Measurements from ENCODE around the gene WNT5A. TPM values are rescaled to one million over a fixed set of nuclear protein-coding genes. Genes with fewer than 3 reads are reported as not detected.

The WNT5A gene
- polyA plus RNA-seq, 1 donor (not counting 4 experiments of a cell fraction or from before 2014, with no cell fraction given) = 9.4 TPM

GRCh38 chr3:55446850-55447249 lies 40.3 kb downstream of the WNT5A start:
- H3K9me3 ChIP-seq (ENCODE audit: control insufficient read depth, low read depth, low read length) = no peaks in the 10 kb centered on the region
- no peaks in the 10 kb centered on the region for H4K20me1 ChIP-seq (ENCODE audit: control insufficient read depth, extremely low read depth, insufficient read depth, low read length)
- FAIRE-seq (peak; percentile 34), DNase-seq (ENCODE audit: low read depth, low spot score) (no peak)
- no peak overlapping the region for H3K4me3 ChIP-seq (ENCODE audit: control insufficient read depth in 2 of 3, extremely low read depth in 1 of 3, insufficient read depth in 2 of 3, low read depth in 1 of 3, low read length in 3 of 3)
- no peak overlapping the region for H3K27ac ChIP-seq (ENCODE audit: control insufficient read depth, insufficient read depth, low read length)
- H2AFZ ChIP-seq (ENCODE audit: control insufficient read depth, low read length) = peak overlapping the region; percentile 8
- H3K9ac ChIP-seq (ENCODE audit: control insufficient read depth, extremely low read depth, insufficient read depth, low read length) = no peak overlapping the region
- H3K4me2 ChIP-seq (ENCODE audit: control insufficient read depth, extremely low read depth, insufficient read depth, low read depth, low read length) = no peak overlapping the region
- H3K9me1 ChIP-seq (ENCODE audit: control insufficient read depth, extremely low read depth, insufficient read depth, low read length) = no peaks in the 10 kb centered on the region
- H3K36me3 ChIP-seq (ENCODE audit: control insufficient read depth in 2 of 2, extremely low read depth in 1 of 2, insufficient read depth in 2 of 2, low read length in 2 of 2) = no peaks in the 10 kb centered on the region
- TF ChIP-seq CTCF (optimal IDR thresholded peaks at IDR 0.05 in 1 of 3, IDR thresholded peaks at IDR 0.05 in 1 of 3, conservative IDR thresholded peaks at IDR 0.05 in 1 of 3; ENCODE audit: extremely low read depth in 1 of 3, insufficient read depth in 2 of 3, low read length in 3 of 3) (no peak), EZH2 (IDR thresholded peaks at IDR 0.05; ENCODE audit: low read length) (no peak)
- H3K79me2 ChIP-seq (ENCODE audit: control insufficient read depth, insufficient read depth, low read length) = no peaks in the 10 kb centered on the region
- H3K27me3 ChIP-seq (ENCODE audit: control insufficient read depth, extremely low read depth, insufficient read depth, low read length) = no peaks in the 10 kb centered on the region
- peaks cover 3% of the 10 kb centered on the region for H3K4me1 ChIP-seq (ENCODE audit: control insufficient read depth, extremely low read depth, insufficient read depth, low read length)
- dilution Hi-C loops (cut with MboI; ENCODE audit: extremely low pct_ligation_motif_present, low sequenced_read_pairs) = no loop called here

- Histone ChIP-seq H3K9me1 (ENCODE audit: control insufficient read depth, extremely low read depth, insufficient read depth, low read length) (no peaks in the 10 kb centered on the region), H3K9ac (ENCODE audit: control insufficient read depth, extremely low read depth, insufficient read depth, low read length) (no peak overlapping the region), H2AFZ (ENCODE audit: control insufficient read depth, low read length) (no peak overlapping the region), H3K27me3 (ENCODE audit: control insufficient read depth, extremely low read depth, insufficient read depth, low read length) (no peaks in the 10 kb centered on the region), H3K4me3 (ENCODE audit: control insufficient read depth in 2 of 3, extremely low read depth in 1 of 3, insufficient read depth in 2 of 3, low read depth in 1 of 3, low read length in 3 of 3) (no peak overlapping the region), H3K27ac (ENCODE audit: control insufficient read depth, insufficient read depth, low read length) (no peak overlapping the region), H3K36me3 (ENCODE audit: control insufficient read depth in 2 of 2, extremely low read depth in 1 of 2, insufficient read depth in 2 of 2, low read length in 2 of 2) (no peaks in the 10 kb centered on the region), H3K4me2 (ENCODE audit: control insufficient read depth, extremely low read depth, insufficient read depth, low read depth, low read length) (no peak overlapping the region), H4K20me1 (ENCODE audit: control insufficient read depth, extremely low read depth, insufficient read depth, low read length) (no peaks in the 10 kb centered on the region), H3K9me3 (ENCODE audit: control insufficient read depth, low read depth, low read length) (no peaks in the 10 kb centered on the region), H3K79me2 (ENCODE audit: control insufficient read depth, insufficient read depth, low read length) (no peaks in the 10 kb centered on the region), H3K4me1 (ENCODE audit: control insufficient read depth, extremely low read depth, insufficient read depth, low read length) (peaks cover 3% of the 10 kb centered on the region)
- FAIRE-seq (no peak), DNase-seq (ENCODE audit: low read depth, low spot score) (no peak)
- TF ChIP-seq CTCF (optimal IDR thresholded peaks at IDR 0.05 in 1 of 3, IDR thresholded peaks at IDR 0.05 in 1 of 3, conservative IDR thresholded peaks at IDR 0.05 in 1 of 3; ENCODE audit: extremely low read depth in 1 of 3, insufficient read depth in 2 of 3, low read length in 3 of 3) (no peak), EZH2 (IDR thresholded peaks at IDR 0.05; ENCODE audit: low read length) (no peak)
- dilution Hi-C loops (cut with MboI; ENCODE audit: extremely low pct_ligation_motif_present, low sequenced_read_pairs) = no loop called here
Measured at GRCh38 chr3:55445551-55445950, 41.6 kb downstream of the WNT5A start.
